Thoracic aorta (tissue), 2 donors: ENCODE results near the gene LAG3. TPM values are rescaled to one million over a fixed set of nuclear protein-coding genes. Genes with fewer than 3 reads are reported as not detected.
A peak's percentile ranks its signal among the peaks of the same experiment; 100 is the strongest.

Source experiments
- ATAC-seq: fragments of 150-250 bp; one replicate; pipeline ENCODE4 v1.8.0; 2017; ENCODE audit warnings: low read depth; ENCODE audit not compliant: insufficient number of reproducible peaks, low FRiP score
- DNase-seq: peaks from one replicate; pipeline ENCODE4 v3.0.0-alpha.2; 2020; ENCODE audit warnings: low spot score
- H3K27ac ChIP-seq, 2 donors: fragments of 200-600 bp; sonication (generic); 1 replicate in 1 of 2; 2 replicates in 1 of 2; pipeline ENCODE4 v1.5.1; 2016; ENCODE audit warnings: mild to moderate bottlenecking in 2 of 2, moderate library complexity in 2 of 2
- H3K27me3 ChIP-seq: fragments of 200-600 bp; sonication (generic); replicated peaks from 2 replicates; pipeline ENCODE4 v1.6.0; 2016; ENCODE audit warnings: mild to moderate bottlenecking; ENCODE audit not compliant: insufficient read depth
- H3K36me3 ChIP-seq: fragments of 200-600 bp; sonication (generic); one replicate; pipeline ENCODE4 v1.5.1; 2016
- H3K4me1 ChIP-seq, 2 donors: fragments of 200-600 bp; sonication (generic); 1 replicate in 1 of 2; 2 replicates in 1 of 2; pipeline versions ENCODE4 v1.5.1 to v1.6.0; 2016; ENCODE audit warnings: low read depth in 2 of 2, mild to moderate bottlenecking in 1 of 2; ENCODE audit not compliant: control insufficient read depth in 1 of 2
- H3K4me3 ChIP-seq: fragments of 200-600 bp; sonication (generic); 2 replicates; pipeline ENCODE4 v1.5.1; 2016; ENCODE audit warnings: mild to moderate bottlenecking
- H3K9me3 ChIP-seq: fragments of 200-600 bp; sonication (generic); 2 replicates; pipeline ENCODE4 v1.5.1; 2016
- CTCF ChIP-seq: fragments of 200-600 bp; sonication (generic); IDR thresholded peaks from one replicate; pipeline ENCODE4 v1.5.1; 2019; ENCODE audit warnings: antibody characterized with exemption
- total RNA-seq, 2 donors: library from RNA; depleted of rRNA; stranded (reverse); fragments of >200 nt; gene quantifications; one replicate each; pipeline versions ENCODE4 v1.1.0 to v1.2.3, GENCODE V29; 2016

Gene LAG3
- 1 to 10 TPM in 1 of 2 donors, under 1 TPM in 1; 0.95 to 1.5 TPM for total RNA-seq

- no peak for DNase-seq
- no peak for TF ChIP-seq CTCF
- no peak for ATAC-seq
- no peak within 1 kb of the TSS for H3K27ac ChIP-seq
- no peaks in the 10 kb centered on the region for H3K9me3 ChIP-seq
- H3K27me3 ChIP-seq: no peaks in the 10 kb centered on the region
- peaks cover 16 to 32% of the 10 kb centered on the region in 2 donors for H3K4me1 ChIP-seq
- peaks cover 22% of the 10 kb centered on the region for H3K36me3 ChIP-seq
- H3K4me3 ChIP-seq: peak within 1 kb of the TSS; percentile 48
Measured at GRCh38 chr12:6772331-6772695, at the start of gene LAG3. Gene LAG3 (plus strand): TSS chr12:6772520. CDS start chr12:6772853, 333 bp downstream.

- H3K4me1 ChIP-seq: peaks cover 10 to 12% of the 10 kb centered on the region in 2 donors
- H3K27me3 ChIP-seq: no peaks in the 10 kb centered on the region
- no peaks in the 10 kb centered on the region for H3K9me3 ChIP-seq
- TF ChIP-seq CTCF: no peak
- H3K27ac ChIP-seq: no peak overlapping the region
- no peak for DNase-seq
- ATAC-seq: no peak
- no peak overlapping the region for H3K4me3 ChIP-seq
- H3K36me3 ChIP-seq: peaks cover 3% of the 10 kb centered on the region
Measured at GRCh38 chr12:6722863-6723262, 49.5 kb upstream of the LAG3 start.

- Histone ChIP-seq H3K36me3 (peaks cover 12% of the 10 kb centered on the region), H3K27me3 (no peaks in the 10 kb centered on the region), H3K27ac (peak within 1 kb of the TSS; percentile 76 to 84), H3K4me1 (peaks cover 10 to 12% of the 10 kb centered on the region in 2 donors), H3K9me3 (no peaks in the 10 kb centered on the region), H3K4me3 (peak within 1 kb of the TSS; percentile 81)
- ATAC-seq (peak; percentile 97), DNase-seq (peak; percentile 82)
- TF ChIP-seq CTCF: no peak
Measured at GRCh38 chr12:6723607-6724408, 48.5 kb upstream of the LAG3 start, which contains the start of gene COPS7A. Gene COPS7A (plus strand): TSS chr12:6724046. CDS start chr12:6724657, 611 bp downstream.

GRCh38 chr12:6724409-6724797, 47.9 kb upstream of the LAG3 start:
- Histone ChIP-seq H3K9me3 (no peaks in the 10 kb centered on the region), H3K27me3 (no peaks in the 10 kb centered on the region), H3K36me3 (peaks cover 18% of the 10 kb centered on the region), H3K4me3 (peak overlapping the region; percentile 81), H3K4me1 (peaks cover 10 to 12% of the 10 kb centered on the region in 2 donors), H3K27ac (peak overlapping the region; percentile 76 to 84)
- DNase-seq (no peak), ATAC-seq (peak; percentile 7)
- TF ChIP-seq CTCF: no peak

GRCh38 chr12:6725350-6725749, 47.0 kb upstream of the LAG3 start:
- no peaks in the 10 kb centered on the region for H3K27me3 ChIP-seq
- DNase-seq: no peak
- H3K36me3 ChIP-seq: peaks cover 25% of the 10 kb centered on the region
- H3K4me3 ChIP-seq: no peak overlapping the region
- H3K9me3 ChIP-seq: no peaks in the 10 kb centered on the region
- H3K4me1 ChIP-seq: peaks cover 10 to 12% of the 10 kb centered on the region in 2 donors
- H3K27ac ChIP-seq: no peak overlapping the region
- no peak for ATAC-seq
- TF ChIP-seq CTCF: no peak
